Occipital lobe (tissue), 2 donors: ENCODE measurements around the gene PSMA7. TPM values are rescaled to one million over a fixed set of nuclear protein-coding genes. Genes with fewer than 3 reads are reported as not detected.

ENCODE experiments used
- DNase-seq: peaks from one replicate; lab custom pipeline; 2025; lab: John Stamatoyannopoulos, UW
- total RNA-seq: library from RNA; depleted of rRNA; stranded (reverse); fragments of >200 nt; gene quantifications from one replicate; pipeline ENCODE4 v1.2.3, GENCODE V29; 2014

PSMA7 gene
- total RNA-seq, 1 donor from 2014 or later: 107 TPM

GRCh38 chr20:62137092-62137384, 6.2 kb downstream of the PSMA7 start:
- DNase-seq: no peak

GRCh38 chr20:62136283-62137091, 6.7 kb downstream of the PSMA7 start:
- DNase-seq: peak; percentile 33

- DNase-seq: no peak
Observed at GRCh38 chr20:62135573-62136266, 7.5 kb downstream of the PSMA7 start.

- no peak for DNase-seq
Observed at GRCh38 chr20:62134735-62135231, 8.4 kb downstream of the PSMA7 start.

- no peak for DNase-seq
Observed at GRCh38 chr20:62133864-62134263, 9.3 kb downstream of the PSMA7 start.

GRCh38 chr20:62133051-62133845, 9.9 kb downstream of the PSMA7 start:
- no peak for DNase-seq

- no peak for DNase-seq
Observed at GRCh38 chr20:62132421-62132820, 10.8 kb downstream of the PSMA7 start.

- no peak for DNase-seq
Observed at GRCh38 chr20:62131560-62132320, 11.5 kb downstream of the PSMA7 start.

- DNase-seq: no peak
Observed at GRCh38 chr20:62129731-62130531, 13.3 kb downstream of the PSMA7 start.

- DNase-seq: no peak
Observed at GRCh38 chr20:62128502-62128901, 14.7 kb downstream of the PSMA7 start.

- no peak for DNase-seq
Observed at GRCh38 chr20:62127799-62128198, 15.4 kb downstream of the PSMA7 start.

- DNase-seq: no peak
Observed at GRCh38 chr20:62126141-62126540, 17.1 kb downstream of the PSMA7 start.

GRCh38 chr20:62123450-62124118, 19.6 kb downstream of the PSMA7 start:
- no peak for DNase-seq

- no peak for DNase-seq
Observed at GRCh38 chr20:62122654-62123449, 20.3 kb downstream of the PSMA7 start.

GRCh38 chr20:62121776-62122653, 21.2 kb downstream of the PSMA7 start, which contains the start of gene LSM14B:
Gene LSM14B, plus strand, starts transcription at chr20:62122475. Its CDS starts 192 bp downstream, at chr20:62122667.
- DNase-seq: peak; percentile 94

- DNase-seq: no peak
Observed at GRCh38 chr20:62120990-62121775, 22.0 kb downstream of the PSMA7 start.

GRCh38 chr20:62120365-62120762, 22.8 kb downstream of the PSMA7 start:
- DNase-seq: no peak
